GM19455 (cell line): ENCODE results near the gene STK38.
"Not testable (repeated sequence)": the region's sequence is repeated elsewhere in the genome, so short reads cannot be mapped to it uniquely, and the experiment has no call there.

ENCODE experiments used
- ATAC-seq: cut with Tn5 transposase; IDR thresholded peaks from one replicate; pipeline ENCODE4 v1.9.1; 2021; ENCODE audit not compliant: unreplicated experiment

STK38 gene

DNA sequence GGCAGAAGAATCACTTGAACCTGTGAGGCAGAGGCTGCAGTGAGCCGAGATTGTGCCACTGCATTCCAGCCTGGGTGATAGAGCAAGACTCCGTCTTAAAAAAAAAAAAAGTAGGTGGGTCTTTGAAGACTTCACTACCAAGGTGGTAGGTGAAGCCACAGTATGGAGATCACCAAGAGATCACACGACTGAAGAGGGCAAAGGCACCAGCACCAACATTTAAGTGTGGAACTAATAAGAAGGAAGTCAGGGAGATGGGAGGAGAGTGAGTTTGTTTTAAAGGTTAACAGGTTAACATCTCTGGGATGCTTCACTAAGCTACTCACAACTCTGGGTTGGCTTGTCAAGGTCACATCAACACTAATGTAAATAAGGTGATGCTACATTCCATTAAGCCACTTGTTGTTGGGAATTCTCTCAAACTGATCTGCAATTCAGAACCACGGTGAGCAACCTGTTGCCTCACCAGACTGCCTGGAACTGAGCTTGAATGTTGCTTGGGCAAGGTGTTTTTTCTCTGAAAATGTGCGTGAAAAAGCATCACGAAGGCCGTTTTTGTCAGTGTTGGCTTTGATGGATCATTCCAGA, 55.8 kb downstream of the STK38 start:
- ATAC-seq: no peak

GRCh38 chr6:36489426-36489825, 57.9 kb downstream of the STK38 start:
- no peak for ATAC-seq

DNA sequence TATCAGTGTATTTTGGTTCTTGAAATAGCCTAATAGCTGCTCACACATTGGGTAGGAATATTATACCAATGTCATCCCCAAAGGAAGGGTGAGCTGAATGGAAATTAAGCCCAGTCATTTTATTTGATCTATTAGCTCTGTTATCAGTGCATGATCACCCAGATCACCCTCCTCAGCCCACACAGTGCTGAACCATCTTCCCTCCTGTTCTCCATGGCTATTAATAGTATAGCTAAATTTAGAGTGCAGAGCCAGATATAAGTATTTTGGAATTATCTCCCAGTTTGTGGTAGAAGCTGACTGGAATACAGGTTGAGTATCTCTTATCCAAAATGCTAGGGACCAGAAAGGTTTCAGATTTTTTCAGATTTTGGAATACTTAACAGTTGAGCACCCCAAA, 59.1 kb downstream of the STK38 start:
- no peak for ATAC-seq

GRCh38 chr6:36487698-36488097, 59.6 kb downstream of the STK38 start:
- no peak for ATAC-seq

- no peak for ATAC-seq
Observed at GRCh38 chr6:36484736-36485135, 62.5 kb downstream of the STK38 start.

- not testable (repeated sequence) for ATAC-seq
Observed at GRCh38 chr6:36483326-36483725, 64.0 kb downstream of the STK38 start.

DNA sequence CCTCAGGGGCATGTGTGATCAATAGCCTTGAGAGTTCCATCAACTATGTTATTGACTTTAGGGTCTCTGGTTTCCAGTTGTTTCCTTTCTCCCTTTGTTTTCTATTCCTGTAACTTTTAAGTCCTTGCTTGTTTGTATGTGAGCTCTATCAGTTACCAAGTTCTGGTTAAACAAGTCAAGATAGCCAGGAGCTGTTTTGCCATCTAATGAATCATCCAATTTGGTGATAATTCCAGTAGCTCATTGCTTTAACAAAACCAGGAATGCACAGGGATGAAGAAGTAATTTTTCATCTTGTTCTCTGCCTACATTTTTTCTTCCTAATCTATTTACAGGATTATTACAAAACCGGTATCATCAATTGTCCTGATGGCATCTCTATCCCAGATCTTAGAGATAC, 68.0 kb downstream of the STK38 start:
- ATAC-seq: no peak

DNA sequence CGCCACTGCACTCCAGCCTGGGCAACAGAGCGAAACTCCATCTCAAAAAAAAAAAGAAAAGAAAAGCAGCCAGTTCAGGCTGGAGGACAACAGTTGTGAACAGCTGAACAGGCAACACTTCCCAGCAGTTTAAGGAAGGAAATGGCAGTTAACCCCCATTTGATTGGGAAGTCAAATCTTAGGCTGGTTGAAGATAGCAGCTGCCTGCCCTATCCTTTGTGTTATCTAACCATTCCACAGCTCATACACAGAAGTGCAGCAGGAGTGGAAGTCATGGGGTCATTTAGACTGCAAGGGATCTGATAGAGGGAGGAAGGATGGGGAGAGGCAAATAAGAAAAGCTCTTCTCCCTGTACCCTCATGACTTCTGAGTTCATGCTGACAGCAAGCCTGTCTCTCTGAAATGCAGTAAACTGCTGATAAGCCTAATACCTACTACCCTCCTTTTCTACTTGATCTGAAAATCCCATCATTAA, 69.2 kb downstream of the STK38 start:
- ATAC-seq: no peak

DNA sequence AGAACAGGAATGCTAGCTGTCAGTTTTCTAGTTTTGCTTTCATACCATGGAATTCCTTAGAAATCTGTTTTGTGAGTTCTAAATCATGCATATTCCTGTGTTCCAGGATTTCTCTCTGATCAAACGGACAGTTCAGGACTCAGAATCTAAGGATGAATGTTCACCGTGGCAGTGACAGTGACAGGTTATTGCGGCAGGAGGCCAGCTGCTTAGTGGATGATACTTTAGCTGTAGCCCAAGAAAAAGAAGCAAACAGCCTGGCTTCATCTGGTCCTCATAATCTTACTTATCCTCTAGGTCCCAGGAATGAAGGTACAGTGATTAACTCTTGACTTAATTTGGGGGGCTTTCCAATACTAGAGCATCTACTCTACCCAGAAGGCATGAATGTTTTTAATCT, 77.3 kb downstream of the STK38 start:
- ATAC-seq: no peak

DNA sequence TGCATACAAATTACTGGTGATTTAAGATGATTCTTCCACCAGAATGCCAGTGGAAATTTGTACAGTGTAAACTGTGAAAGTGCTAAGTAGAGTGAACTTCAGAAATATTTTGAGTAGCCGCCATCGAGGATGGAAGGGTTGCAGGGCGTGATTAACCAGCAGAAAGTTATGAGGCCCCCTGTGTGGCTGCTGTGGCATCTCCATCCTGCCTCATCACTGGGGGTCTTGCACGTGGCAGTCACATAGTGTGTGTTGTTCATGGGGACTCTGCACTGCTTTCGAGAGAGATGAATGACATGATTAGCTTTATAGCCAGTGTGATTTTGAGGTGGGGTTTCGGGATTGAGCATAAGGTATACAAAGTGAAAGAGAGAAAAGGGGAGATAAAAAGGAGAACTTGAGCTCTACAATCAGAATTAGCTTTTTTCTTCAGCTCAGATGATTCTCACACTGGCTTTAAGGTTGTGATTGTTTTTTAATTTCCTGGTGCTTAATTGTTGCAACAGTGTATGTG, 78.1 kb downstream of the STK38 start:
- ATAC-seq: no peak

DNA sequence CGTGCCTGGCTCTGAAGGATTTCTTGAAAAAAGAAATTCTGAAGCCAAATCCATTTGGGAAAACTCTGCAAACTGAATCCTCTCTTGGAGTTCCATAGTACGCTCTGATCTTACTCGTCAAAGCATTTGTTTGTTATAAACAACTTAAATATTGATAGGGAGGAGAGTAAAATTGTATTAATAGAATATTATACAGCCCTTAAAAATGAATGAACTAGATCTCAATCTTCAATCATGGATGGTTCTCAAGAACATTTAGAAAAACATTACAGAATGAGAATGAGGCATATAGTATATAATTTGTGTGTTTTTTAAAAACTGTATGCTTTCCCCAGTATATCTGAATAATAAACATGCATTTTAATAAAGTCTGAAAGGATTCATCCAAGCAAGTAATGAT, 79.7 kb downstream of the STK38 start:
- no peak for ATAC-seq

GRCh38 chr6:36464233-36464632, 83.0 kb downstream of the STK38 start:
- no peak for ATAC-seq

DNA sequence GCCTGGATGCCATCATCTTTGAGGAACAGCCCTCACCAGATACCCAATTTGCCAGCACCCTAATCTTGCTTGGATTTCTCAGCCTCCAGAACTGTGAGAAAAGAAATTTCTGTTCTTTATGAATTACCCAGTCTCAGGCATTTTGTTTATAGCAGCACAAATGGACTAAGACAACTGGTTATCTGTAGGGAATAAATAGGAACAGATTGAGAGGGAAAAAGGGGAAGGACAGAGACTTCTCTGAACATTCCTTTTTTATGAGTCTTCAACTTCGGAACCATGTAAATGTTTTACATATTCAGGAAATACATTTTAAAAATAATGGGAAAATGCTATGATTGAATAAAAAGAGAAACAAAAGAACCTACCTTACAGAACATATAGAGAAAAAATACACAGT, 83.6 kb downstream of the STK38 start:
- ATAC-seq: no peak

- ATAC-seq: no peak
Observed at GRCh38 chr6:36461646-36462045, 85.6 kb downstream of the STK38 start.

DNA sequence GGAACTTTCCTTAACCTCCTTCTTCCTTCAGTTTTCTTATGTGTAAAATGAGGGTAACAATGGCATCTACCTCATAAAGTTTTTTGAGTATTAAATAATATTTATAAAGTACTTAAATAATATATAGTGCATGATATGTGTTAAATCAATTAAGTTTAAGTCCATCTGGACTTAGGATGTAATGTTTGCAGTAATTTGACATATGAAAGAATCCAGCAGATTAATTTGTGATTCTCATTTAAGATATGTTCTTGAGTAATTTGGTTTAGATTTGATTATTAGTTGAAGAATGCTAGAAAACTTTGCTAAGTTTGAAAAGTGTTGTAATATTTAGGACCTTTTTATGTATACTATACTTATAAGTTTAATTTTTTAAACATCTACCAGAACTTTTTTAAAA, 86.4 kb downstream of the STK38 start:
- ATAC-seq: no peak

GRCh38 chr6:36459501-36459900, 87.8 kb downstream of the STK38 start:
- ATAC-seq: no peak

DNA sequence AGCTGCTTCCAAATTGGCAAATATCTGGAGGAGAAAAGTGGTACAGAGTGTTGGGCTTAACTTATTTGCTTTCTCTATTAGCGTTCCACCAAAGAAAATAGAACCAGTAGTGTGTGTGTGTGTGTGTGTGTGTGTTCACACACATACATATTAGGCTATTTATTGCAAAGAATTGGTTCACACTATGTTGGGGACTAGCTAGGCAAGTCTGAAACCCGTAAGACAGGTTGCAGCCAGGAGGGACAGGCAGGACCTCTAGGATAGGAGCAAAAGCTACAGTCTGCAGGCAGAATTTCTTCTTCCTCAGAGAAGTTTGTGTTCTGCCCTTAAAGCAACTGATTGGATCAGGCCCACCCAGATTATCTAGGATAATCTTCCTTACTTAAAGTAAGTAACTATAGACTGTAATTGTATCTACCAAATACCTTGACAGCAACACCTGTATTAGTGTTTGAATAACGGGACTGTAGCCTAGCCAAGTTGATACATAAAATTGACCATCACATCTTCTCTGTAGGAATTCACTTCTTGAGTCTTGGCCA, 91.7 kb downstream of the STK38 start:
- no peak for ATAC-seq

DNA sequence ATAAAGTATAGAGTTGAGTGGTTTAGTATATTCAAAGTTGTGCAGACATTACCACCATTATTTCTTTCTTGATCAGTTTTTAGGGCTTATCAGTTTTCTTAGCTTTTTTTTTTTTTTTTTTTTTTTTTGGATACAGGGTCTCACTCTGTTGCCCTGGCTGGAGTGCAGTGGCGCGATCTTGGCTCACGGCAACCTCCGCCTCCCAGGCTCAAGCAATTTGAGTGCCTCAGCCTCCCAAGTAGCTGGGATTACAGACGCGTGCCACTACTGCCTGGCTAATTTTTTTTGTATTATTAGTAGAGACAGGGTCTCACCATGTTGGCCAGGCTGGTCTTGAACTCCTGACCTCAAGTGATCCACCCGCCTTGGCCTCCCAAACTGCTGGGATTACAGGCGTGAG, 94.4 kb downstream of the STK38 start:
- not testable (repeated sequence) for ATAC-seq

DNA sequence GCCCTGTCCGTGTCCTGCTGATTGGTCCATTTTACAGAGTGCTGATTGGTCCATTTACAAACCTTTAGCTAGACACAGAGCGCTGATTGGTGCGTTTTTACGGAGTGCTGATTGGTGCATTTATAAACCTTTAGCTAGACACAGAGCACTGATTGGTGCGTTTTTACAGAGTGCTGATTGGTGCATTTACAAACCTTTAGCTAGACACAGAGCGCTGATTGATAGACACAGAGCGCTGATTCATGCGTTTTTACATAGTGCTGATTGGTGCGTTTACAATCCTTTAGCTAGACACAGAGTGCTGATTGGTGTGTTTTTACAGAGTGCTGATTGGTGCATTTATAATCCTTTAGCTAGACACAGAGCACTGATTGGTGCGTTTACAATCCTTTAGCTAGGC, 98.1 kb downstream of the STK38 start:
- not testable (repeated sequence) for ATAC-seq

- no peak for ATAC-seq
Observed at GRCh38 chr6:36445621-36446020, 101.7 kb downstream of the STK38 start.

DNA sequence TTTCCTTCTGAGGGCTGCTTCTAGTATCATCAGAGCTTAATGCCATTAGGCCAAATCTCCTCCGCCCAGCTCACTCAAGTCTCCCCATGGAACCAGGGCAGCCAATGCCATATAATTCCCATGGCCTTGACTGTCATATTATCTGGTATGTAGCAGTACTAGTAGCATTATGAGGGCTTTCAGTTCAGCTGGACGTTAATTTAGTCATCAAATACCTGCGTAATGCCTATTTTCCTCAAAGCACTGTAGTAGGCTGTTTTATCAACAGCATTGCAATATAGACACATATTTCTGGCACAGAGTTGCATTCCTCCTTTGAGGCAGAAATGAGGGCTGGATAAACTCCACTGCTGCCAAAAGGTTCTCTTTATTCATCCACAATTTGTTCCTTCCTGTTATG, 102.8 kb downstream of the STK38 start:
- no peak for ATAC-seq
